Stimulated activated naive CD8-positive, alpha-beta T cell treated with anti-CD3 and anti-CD28 coated beads, Interleukin-15, Interleukin-2, amounts not matched to agents 100 U/mL and 50 U/mL, for 24 hours (primary cell): ENCODE data around the gene CCDC191.

Source experiments
- ATAC-seq: fragments of 150-1000 bp; cut with Tn5 transposase; one replicate; pipeline ENCODE4 v1.10.0; 2021
- DNase-seq: peaks from one replicate; pipeline ENCODE4 v3.0.0; 2021

The CCDC191 gene

DNA sequence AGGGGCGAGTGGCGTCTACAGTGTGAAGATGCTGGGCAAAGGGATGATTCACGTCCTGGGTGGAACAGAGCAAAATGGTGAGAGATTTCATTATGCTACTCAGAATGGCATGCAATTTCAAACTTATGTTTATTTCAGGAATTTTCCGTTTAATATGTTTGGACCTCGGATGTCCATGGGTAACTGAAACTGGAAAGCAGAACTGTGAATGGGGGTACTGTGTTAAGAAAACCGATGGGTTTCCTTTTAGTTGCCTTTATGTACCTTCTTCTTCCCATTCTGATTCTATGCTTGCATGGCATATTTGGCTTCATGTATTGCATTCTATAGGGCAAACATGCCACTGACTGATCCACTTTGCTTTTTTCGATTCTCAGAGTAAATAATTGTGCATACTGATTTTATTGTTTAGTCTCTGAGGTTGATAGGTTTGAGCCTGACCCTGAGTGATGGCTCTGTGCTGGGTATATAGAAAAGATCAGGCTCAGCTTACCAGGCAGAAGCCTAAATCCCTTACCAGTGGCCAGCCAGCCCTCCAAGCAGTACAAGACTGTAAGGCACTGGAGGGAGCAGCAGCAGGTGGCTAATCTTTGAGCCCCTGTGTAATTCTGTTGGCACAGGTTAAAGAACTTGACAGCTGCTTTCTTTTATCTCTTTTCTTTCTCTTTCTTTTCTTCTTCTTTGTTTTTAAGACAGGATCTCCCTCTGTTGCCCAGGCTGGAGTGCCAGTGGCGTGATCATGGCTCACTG lies 4.8 kb upstream of the CCDC191 start:
- no peak for DNase-seq
- ATAC-seq, result no peak

DNA sequence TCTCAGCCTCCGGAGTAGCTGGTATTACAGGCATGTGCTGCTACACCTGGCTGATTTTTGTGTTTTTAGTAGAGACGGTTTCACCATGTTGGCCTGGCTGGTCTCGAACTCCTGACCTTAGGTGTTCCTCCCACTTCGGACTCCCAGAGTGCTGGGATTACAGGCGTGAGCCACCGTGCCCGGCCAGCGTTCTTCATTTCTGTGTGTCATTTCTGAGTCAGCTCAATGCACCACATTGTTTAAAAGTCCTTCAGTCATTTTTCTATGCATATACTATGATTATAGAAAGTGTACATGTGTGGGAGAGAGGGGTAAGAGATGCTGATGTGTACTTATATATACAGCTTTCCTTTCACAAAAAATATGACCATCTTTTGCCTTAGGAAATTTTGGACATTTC lies 2.3 kb upstream of the CCDC191 start:
- no peak for DNase-seq
- no peak for ATAC-seq

DNA sequence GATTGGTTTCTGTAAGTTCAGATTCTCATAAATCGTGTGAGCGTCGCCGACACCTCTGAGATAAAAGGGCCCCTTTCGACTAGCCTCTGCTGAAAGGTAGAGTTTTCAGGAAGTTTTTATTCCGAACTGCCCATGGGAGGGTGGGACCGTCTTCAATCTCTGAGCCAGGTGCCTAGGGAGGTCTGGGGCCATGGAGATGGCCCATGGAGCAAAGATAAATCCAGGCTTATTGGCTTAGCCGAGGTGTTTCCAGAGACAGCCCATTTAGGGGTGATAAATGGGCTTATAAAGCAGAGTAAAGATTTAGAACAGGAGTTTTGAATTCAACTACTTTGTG lies 653 bp upstream of the CCDC191 start:
- ATAC-seq, result peak; percentile 3
- DNase-seq, result no peak

DNA sequence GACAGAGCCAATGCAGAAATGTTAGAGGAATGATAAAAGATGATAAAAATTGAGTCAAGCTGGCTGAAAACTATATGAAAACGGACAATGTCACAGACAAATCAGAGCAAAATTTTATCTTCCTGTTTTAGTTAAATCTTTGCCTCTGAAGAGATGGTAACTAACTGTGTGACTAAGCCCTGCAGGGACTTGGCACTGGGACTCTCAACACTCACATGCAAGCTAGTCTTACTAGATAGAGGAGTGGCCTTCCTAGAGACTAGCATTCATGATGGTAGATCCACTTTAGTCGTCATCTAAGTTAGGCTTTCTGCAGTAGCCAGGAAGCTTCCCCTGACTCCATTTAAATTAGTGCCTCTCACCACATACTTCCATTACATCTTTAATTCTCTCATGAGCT lies 4.1 kb downstream of the CCDC191 start:
- ATAC-seq (no peak), DNase-seq (no peak)

DNA sequence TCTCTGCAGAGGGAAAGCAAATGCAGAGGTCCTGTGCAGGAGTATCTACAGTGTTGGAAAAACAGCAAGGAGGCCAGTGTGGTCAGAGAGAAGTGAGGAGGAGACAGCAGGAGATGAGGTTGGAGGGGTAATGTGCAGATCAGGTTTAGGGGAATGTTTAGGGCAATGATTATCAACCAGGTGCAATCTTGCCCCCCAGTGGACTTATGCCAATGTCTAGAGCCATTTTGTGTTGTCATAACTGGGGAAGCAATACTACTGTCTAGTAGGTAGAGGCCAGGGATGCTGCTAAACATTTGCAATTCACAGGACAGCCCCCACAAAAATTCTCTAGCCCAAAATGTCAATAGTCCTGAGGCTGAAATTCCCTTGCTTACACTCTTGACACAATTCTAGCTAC lies 13.1 kb downstream of the CCDC191 start:
- ATAC-seq (no peak), DNase-seq (no peak)

DNA sequence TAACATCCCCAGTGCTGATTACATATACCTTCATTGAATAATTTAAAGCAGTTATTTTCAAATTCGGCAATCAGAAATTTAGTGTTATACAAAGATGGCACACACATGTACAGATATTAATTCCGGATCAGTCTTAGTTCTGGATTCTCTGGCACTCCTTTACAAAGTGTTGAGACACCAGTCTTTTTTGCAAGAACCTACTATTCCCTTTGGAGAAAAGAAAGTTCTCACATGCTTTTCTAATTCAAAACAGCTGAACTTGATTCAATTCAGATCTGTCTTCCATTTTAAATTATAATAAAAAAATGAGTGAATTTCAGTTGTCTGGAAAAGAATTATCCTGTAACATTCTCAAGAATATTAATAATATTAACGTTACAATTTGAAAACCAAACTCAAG lies 20.4 kb downstream of the CCDC191 start:
- DNase-seq (no peak), ATAC-seq (no peak)

DNA sequence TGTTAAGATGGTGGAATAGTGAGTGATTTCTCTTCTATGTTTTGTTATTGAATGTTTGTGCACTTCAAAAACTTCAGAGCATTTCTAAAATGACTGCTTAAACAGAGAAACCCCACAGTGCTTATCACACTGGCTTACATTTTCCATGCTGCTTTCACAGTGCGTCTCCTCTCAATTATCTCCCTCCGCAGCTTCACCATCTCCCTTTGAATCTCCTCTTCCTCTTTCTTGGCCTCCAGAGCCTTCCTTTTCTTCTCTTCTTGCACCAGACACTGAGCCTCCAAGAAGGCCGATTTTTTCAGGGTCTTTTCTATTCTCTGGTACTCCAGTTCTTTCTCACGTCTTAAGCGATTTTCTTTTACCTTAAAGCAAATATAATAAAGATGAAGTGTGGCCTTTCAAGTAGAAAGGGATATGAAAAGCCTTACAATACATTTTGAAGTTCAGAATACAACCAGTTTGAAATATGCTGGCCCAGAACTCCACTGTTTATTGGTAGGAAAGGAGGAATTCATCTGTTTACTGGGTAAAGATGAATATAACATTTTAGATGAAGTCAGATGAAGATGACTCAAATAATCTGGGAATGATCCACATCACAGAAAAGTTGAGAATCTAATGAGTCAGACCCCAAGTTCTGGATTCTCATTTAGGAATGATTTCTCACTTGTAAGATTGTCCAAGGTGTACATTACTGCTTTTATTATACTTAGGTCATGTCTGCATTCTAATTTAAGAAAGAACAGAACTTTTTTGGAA lies 21.4 kb downstream of the CCDC191 start:
- ATAC-seq (no peak), DNase-seq (no peak)

DNA sequence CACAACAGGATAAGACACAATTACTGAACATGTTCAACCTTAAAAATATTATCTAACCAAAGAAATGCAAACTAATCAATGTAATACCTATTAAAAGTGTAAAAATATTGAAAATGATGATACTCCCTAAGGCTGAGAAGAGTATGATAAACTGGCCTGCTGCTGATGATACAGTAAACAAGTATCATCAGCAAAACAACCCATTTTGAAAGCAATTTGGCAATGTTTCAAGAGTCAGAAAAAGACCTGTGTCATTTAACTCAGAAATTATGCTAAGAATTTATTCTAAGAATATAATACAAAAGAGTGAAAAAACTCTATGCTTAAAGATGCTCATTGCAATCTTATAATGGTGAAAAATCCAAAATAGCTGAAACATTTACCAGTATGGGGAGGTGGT lies 22.1 kb downstream of the CCDC191 start:
- ATAC-seq (no peak), DNase-seq (no peak)

DNA sequence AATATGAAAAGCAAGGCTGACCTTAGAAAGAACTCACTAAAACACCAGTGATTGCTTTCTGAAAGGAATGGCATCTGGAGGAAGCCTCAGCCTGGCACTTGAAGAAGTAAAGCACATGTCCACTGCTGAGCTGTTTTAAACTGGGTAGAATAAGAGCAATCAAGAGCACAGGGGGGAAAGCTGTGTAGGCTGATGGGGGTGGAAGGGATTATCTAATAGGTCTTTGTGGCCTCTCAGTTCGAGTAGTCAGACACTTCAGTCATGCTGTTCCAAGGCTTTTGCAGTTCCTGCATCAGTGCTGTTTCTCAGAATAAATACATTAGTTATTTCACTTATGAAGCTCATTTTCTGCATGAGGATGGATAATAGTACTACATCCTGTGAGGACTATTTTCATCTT lies 22.6 kb downstream of the CCDC191 start:
- ATAC-seq (no peak), DNase-seq (no peak)

DNA sequence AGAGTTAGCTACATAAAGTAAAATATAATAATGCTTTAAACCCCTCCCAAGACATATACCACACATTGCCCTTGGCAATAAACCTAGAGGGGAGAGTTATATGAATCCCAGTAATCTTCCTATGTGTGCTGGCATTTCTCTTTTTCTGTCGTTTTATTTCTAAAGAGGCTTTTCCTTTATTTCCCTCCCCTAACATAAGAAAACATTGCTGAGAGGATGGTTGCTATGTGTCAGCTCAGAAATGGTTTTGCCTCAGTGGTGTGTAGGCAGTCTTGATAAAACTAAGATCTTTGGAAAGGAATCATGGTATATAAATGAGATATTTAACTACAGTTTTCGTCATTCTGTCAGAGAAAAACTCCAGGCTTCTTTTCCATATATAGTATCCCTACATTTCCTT lies 30.0 kb downstream of the CCDC191 start:
- no peak for ATAC-seq
- DNase-seq, result no peak

DNA sequence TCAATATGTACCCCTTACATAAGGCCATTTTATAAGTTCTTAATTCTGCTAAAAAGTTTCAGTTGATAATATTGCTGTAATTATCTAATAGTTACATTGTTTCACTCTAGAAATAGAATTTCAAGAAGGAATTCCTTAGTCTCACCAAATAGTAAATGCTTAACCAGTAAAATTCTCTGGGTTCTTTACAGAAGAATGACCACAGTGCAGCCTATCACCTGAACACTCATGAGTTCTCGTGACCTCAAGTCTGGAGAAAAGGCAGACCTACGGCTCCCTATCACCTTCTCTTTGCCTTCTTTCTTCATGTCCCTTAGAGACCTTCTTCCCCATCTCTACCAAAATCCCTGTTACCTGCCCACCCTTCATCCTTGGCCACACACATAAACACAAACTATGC lies 30.9 kb downstream of the CCDC191 start:
- no peak for ATAC-seq
- DNase-seq, result no peak

DNA sequence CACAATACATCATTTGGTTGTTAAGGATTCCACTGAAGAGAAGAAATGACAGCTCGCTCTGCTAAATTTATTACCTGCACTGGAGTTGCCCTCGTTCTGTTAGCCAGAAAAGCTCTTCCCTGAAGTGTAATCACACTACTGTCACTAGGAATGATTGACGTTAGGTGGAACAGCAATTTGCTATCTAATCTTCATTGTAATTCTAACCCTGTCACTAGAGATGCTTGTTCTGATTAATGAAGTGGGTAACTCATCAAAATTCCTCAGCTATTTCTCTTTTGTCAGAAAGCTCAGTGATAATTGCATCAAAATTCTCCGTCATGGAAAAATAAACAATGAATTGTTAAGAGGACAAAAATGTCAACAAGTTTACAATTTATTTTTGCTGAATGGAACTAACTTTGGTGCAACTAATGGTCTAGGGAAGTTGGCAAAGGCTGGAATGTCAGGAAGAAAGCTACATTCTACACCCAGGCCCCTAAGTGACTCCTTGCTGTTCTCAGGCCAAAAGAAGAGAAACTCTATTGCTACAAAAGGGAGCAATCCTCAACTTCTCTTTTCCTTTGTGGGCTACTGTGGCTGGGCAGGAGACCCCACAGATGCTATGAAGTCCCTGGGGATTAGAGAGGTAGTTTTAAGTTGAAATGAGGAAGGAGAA lies 34.1 kb downstream of the CCDC191 start:
- DNase-seq, result no peak
- ATAC-seq, result no peak

DNA sequence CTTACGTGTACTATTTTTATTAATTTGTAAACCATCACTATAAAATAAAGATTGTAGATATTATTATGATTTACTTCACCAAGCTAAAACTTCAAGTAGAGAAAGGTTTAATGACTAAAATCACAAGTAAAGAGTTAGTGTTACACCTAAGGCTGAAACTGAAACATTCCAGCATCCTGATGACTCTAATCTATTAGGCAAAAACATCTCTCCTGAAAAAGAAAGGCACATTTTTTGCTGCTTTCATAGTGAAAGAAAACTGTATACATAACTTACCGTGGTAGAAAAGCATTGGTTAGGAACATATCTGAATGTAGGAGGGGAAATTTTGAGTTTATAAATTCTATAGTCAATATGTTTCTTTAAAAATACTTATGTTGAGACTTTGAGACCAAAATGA lies 35.4 kb downstream of the CCDC191 start:
- no peak for DNase-seq
- ATAC-seq, result no peak

DNA sequence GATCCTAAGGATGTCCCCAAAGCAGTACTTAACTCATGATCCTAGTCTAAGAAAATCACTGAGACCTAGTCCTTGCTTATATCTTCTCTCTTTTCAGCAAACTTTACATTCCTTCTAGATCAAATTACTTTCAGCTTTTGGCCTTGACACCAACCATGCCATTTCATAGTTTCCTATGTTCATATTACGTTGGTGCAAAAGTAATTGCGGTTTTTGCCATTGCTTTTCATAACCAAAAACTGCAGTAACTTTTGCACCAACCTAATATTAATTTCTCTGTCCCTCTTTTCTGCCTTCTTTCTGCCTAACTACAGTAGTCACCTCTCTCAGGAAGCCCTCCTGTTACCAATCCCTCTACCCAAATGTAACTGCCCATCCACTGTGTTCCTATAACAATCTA lies 36.8 kb downstream of the CCDC191 start:
- no peak for ATAC-seq
- DNase-seq, result no peak

DNA sequence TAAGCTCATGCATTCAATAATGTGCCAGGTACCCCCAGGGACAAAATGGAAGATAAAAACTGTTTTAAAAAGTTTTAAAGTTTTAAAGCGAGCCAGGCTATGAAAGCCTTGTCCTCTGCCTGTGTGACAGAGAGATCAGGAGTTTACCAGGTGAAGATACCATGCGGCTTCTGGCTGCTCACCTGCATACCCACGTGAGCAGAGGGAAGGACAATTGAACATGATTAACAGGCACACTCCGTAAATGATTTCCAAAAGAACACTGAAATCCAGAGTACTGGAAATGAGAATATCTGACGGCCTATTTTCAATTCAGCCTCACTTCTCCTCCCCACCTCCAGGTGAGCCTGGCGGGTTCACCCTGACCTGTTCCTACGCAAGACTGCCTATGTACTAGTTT lies 42.1 kb downstream of the CCDC191 start:
- no peak for DNase-seq
- no peak for ATAC-seq

DNA sequence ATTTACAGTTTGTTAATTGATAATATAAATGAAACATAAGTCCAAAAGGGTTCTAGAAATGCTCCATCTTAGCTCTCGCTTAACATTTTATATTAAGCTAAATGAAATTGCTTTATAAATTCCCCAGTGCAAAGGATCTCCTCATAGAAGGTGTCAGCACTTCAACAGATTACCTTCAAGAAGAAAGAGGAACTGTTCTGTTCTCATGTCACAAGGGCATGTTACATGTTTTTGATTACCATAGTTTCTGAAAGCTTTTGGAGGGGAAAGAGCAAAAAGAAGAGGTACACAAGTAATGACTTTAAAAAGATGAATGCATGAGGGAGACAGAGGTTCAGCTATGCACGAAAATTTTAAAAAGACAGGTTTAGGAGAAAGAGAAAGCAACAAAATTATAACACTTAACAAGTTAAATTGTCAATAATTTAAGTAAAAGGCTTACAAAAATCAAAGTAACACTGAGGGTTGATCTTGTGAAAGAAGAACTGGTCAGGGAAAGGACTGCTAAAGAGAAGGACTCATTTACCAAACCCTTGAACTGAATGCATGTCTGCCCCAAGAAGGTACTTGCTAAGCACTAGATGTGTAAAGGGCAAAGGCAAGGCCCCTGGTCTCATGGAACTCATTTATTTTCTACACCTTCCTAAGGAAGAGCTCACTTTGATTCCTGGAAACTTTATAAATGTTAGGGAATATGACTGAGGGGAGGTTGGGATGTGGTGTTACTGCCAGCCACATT lies 45.1 kb downstream of the CCDC191 start:
- DNase-seq (no peak), ATAC-seq (no peak)

DNA sequence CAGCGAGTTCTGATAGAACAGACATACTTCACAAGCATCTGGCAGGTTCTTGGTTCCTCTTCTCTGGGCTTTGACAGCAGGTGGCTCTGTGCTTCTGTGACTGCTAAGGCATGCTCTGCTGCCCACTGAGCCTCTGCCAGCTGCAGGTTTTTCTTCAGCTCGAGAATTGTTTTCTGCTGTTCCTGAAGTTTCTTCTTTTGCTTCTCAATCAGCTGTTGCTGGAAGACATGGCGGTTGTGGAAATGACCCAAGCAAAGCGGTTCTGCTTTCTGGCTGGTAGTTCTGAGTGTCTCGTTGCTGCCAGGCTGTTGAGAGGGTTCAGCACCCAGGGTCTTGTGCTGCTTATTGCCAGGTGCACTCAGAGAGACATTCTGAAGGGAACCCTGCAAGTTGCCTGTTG lies 50.8 kb downstream of the CCDC191 start:
- DNase-seq (peak; percentile 5), ATAC-seq (no peak)

DNA sequence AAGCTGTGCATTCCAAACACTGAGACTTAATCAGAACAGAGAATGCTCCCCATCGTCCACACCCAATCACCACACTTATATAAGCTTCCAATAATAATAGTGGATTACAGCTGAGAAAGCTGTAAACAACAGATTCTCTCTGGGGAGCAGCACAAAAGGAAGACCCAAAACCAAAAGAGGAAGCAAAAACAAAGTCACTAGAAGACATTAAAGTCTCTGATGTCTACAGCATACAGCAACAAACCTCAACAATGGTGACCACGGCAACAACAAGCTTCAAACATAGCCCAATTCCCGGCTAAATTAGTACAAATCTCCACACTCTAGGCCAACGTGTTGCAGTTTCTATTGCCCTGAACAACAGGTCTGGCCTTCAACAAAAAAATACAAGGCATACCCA lies 70.8 kb downstream of the CCDC191 start:
- no peak for DNase-seq
- ATAC-seq, result no peak

DNA sequence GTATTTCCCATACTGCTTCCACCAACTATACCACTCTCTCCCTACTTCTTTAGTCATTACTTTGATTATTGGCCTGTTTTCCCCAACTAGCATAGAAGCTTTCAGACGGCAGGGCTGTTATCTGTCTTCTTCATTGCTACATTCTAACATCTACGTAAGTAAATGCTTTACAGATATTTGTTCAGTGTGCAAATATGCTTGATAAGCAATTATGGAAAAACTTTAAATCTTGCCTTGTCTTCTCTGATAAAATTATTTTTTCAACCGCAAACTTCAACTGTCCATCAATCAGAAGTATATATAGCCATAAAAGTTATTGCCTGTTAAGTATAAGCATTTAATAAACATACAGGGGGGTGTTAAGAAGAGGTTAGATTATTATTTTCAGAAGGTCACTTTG lies 72.8 kb downstream of the CCDC191 start:
- ATAC-seq (no peak), DNase-seq (no peak)

DNA sequence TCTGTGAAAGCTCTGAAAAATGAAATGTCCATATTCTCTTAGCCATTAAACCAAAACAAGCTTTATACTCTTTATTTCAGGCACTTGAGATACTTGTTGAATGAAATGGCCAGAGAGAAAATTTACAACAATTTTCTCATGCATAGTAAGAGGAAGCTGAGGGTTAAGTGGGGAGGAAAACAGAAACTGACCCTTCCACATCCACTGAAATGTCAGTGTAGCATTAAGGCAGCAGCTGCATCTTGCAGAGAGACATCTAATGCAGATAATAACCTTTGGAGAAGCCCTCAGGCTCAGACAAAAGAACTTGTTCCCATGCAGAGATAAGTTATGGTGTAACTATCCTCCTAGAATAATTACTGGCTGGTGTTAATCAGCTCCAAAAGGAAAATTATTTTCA lies 74.5 kb downstream of the CCDC191 start:
- ATAC-seq (no peak), DNase-seq (no peak)

DNA sequence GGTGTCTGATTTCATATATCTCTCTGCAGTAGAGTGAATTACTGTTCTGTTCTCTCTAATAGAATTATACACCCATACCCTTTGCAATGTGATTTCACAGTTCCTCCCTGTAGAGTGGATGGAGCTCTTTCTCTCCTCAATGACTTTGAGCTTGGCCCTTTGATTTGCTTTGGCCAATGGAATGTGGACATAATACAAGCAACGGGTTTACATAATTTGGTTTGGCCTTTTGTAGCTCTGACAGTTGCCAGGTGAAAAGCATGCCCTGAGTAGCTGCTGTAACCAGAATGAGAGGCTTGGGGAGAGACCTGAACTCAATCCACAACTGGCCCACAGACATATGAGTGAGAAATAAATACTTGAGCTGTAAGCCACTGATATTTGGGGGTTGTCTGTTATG lies 76.4 kb downstream of the CCDC191 start:
- no peak for ATAC-seq

DNA sequence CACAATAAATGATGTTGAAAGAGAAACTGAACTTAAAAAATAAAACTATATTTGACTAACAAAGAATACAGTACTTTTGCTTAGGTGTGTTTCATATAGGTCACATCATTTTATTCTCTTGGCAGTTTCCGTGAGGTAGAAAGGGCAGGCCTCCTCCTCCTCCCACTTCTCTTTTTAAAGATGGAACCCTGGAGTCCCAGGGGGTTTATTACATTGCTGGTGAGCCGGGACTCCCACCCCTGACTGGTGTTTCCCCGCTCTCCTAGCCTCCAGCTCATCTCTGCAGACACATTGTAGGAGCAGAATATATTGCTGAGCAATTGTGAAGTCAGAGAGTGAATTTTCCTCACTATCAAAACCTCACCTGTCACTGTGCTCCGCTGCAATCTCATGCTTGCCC lies 78.5 kb downstream of the CCDC191 start:
- DNase-seq (no peak), ATAC-seq (no peak)

More for the DNA sequence above, 76.4 kb downstream of the CCDC191 start:
- DNase-seq, result no peak

DNA sequence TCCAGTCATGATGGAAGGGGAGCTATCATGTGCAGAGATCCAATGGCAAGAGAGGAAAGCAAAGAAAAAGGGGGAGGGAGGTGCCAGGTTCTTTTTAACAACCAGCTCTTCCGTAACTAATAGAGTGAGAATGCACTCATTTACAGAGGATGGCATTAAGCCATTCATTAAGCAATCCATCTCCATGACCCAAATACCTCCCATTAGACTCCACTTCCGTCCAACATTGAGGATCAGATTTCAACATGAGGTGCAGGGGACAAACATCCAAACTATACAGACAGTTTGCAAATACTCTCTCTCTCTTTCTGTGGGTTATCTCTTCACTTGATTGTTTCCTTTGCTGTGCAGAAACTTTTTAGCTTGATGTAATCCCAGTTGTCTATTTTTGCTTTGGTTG lies 87.3 kb downstream of the CCDC191 start:
- DNase-seq, result no peak
- no peak for ATAC-seq
